ENCODE results near the gene SCAMP4.

Gene SCAMP4

GRCh38 chr19:1921326-1921725 is 16.1 kb downstream of the SCAMP4 start:
- Histone ChIP-seq H3K9me2 (ENCODE audit: low read depth, low read length) (no peaks in the 10 kb centered on the region), H3F3A (ENCODE audit: insufficient read depth, low read length) (no peaks in the 10 kb centered on the region), H3K27ac (ENCODE audit: low read depth, low read length, poor library complexity, severe bottlenecking) (no peak overlapping the region), H3K9me3 (ENCODE audit: low read length) (no peaks in the 10 kb centered on the region), H3K4me2 (ENCODE audit: low read length) (no peak overlapping the region), H3K4me3 (ENCODE audit: low read depth, low read length, poor library complexity, severe bottlenecking) (no peak overlapping the region), H2AFZ (ENCODE audit: low read length) (no peak overlapping the region), H3K4me1 (ENCODE audit: insufficient read depth, low read length, severe bottlenecking) (peaks cover 13% of the 10 kb centered on the region), H3K9ac (ENCODE audit: low read length) (no peak overlapping the region), H3K27me3 (ENCODE audit: insufficient read depth, low read length) (no peaks in the 10 kb centered on the region), H3K36me3 (ENCODE audit: insufficient read depth, low read length) (peaks cover 58% of the 10 kb centered on the region), H3K79me2 (ENCODE audit: insufficient read depth, low read length) (no peaks in the 10 kb centered on the region), H4K20me1 (ENCODE audit: insufficient read depth, low read length) (no peaks in the 10 kb centered on the region)
- no peak for TF ChIP-seq EZH2 (IDR thresholded peaks at IDR 0.05; ENCODE audit: borderline replicate concordance, low read length)
- TF ChIP-seq CTCF (IDR thresholded peaks at IDR 0.05; ENCODE audit: low read length): no peak

DNA sequence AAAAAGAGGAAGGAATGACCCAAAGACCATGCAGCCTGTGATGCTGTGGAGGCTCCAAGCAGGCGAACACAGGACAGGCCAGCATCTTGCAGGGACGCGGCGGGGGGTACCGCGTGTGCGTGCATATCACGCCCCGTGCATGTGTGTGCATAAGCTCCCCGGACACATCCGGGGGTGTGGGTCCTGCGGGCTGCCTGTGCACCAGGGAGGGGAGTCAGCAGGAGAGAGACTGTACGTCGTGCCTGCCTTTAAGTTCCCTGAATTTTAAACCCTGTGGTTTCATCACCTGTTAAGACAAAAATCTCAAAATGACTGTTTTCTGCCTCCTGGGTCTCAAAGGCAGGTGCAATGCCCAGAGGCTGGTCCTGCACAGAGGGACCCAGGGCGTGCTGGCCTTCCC is 16.6 kb downstream of the SCAMP4 start:
- H3K36me3 ChIP-seq (ENCODE audit: insufficient read depth, low read length): peaks cover 58% of the 10 kb centered on the region
- TF ChIP-seq EZH2 (IDR thresholded peaks at IDR 0.05; ENCODE audit: borderline replicate concordance, low read length) (no peak), CTCF (IDR thresholded peaks at IDR 0.05; ENCODE audit: low read length) (no peak)
- no peaks in the 10 kb centered on the region for H3K27me3 ChIP-seq (ENCODE audit: insufficient read depth, low read length)
- H3F3A ChIP-seq (ENCODE audit: insufficient read depth, low read length): no peaks in the 10 kb centered on the region
- H2AFZ ChIP-seq (ENCODE audit: low read length): no peak overlapping the region
- H3K4me2 ChIP-seq (ENCODE audit: low read length): no peak overlapping the region
- H3K9me3 ChIP-seq (ENCODE audit: low read length): no peaks in the 10 kb centered on the region
- H3K79me2 ChIP-seq (ENCODE audit: insufficient read depth, low read length): no peaks in the 10 kb centered on the region
- no peak overlapping the region for H3K4me3 ChIP-seq (ENCODE audit: low read depth, low read length, poor library complexity, severe bottlenecking)
- H4K20me1 ChIP-seq (ENCODE audit: insufficient read depth, low read length): no peaks in the 10 kb centered on the region
- H3K4me1 ChIP-seq (ENCODE audit: insufficient read depth, low read length, severe bottlenecking): peaks cover 13% of the 10 kb centered on the region
- no peak overlapping the region for H3K27ac ChIP-seq (ENCODE audit: low read depth, low read length, poor library complexity, severe bottlenecking)
- H3K9me2 ChIP-seq (ENCODE audit: low read depth, low read length): no peaks in the 10 kb centered on the region
- no peak overlapping the region for H3K9ac ChIP-seq (ENCODE audit: low read length)

DNA sequence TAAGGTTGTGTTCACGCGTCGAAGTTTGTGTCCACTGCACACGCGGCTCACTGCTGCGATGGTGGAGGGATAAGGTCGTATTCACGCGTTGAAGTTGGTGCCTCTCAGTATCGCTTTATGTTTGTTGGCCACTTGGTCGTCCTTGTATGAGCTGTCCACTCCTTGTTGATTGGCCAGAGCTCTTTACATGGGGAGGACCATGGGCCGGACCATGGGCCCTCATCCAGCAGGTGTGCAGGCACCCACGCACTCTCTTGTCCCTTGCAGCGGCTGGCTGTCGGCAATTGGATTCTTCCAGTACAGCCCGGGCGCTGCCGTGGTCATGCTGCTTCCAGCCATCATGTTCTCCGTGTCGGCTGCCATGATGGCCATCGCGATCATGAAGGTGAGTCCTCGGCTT is 17.6 kb downstream of the SCAMP4 start:
- Histone ChIP-seq H3K9ac (ENCODE audit: low read length) (no peak overlapping the region), H3K27ac (ENCODE audit: low read depth, low read length, poor library complexity, severe bottlenecking) (peak overlapping the region; percentile 87), H3F3A (ENCODE audit: insufficient read depth, low read length) (no peaks in the 10 kb centered on the region), H4K20me1 (ENCODE audit: insufficient read depth, low read length) (no peaks in the 10 kb centered on the region), H3K4me3 (ENCODE audit: low read depth, low read length, poor library complexity, severe bottlenecking) (no peak overlapping the region), H3K79me2 (ENCODE audit: insufficient read depth, low read length) (no peaks in the 10 kb centered on the region), H3K9me3 (ENCODE audit: low read length) (no peaks in the 10 kb centered on the region), H2AFZ (ENCODE audit: low read length) (no peak overlapping the region), H3K4me2 (ENCODE audit: low read length) (peak overlapping the region; percentile 34; the same call in 1 of the 2 replicates), H3K9me2 (ENCODE audit: low read depth, low read length) (no peaks in the 10 kb centered on the region), H3K4me1 (ENCODE audit: insufficient read depth, low read length, severe bottlenecking) (peaks cover 13% of the 10 kb centered on the region), H3K27me3 (ENCODE audit: insufficient read depth, low read length) (no peaks in the 10 kb centered on the region), H3K36me3 (ENCODE audit: insufficient read depth, low read length) (peaks cover 56% of the 10 kb centered on the region)
- TF ChIP-seq EZH2 (IDR thresholded peaks at IDR 0.05; ENCODE audit: borderline replicate concordance, low read length): no peak
- TF ChIP-seq CTCF (IDR thresholded peaks at IDR 0.05; ENCODE audit: low read length): no peak

Measured in OCI-LY1 (cell line).